ENCODE measurements around the gene HLF. TPM values are rescaled to one million over a fixed set of nuclear protein-coding genes. Genes with fewer than 3 reads are reported as not detected.

The HLF gene
- total and polyA plus RNA-seq, 2 donors (not counting 1 experiment from before 2014, with no cell fraction given): 0.10 TPM; not detected in 1

DNA sequence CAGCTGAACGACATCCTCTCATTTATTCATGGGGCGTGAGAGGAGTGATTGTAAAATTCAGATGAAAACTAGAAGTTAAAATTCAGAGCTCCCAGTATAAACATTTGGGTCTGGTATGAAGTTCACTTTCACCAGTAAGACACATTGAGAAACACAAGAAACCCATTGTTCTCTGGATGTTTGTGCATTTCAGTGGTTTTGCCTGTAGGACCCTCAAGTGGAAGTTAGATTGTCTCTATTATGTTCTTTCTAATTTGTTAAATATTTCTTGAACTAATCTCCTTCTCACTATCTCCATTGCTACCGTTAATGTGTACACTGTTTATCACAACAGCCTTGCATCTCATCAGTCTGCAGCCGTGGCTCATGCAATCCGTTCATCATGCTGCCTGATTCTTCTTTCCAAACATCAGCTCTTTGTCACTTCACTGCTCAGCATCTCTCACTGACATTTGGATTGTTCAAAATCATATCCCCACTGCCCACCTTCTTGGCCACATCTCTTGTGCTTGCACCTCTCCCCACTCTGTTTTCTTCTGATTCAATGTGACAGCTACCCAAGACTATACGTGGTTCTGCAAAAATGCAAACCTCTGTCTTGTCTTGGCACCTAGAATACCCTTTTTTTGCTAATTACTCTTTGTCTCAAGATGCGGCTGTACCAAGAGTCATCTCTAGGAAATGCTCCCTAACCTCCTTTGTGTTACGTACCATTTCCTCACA, 49.5 kb downstream of the HLF start:
- no peak overlapping the region for H3K4me3 ChIP-seq (ENCODE audit: control extremely low read depth in 1 of 5, extremely low read depth in 1 of 5, insufficient read depth in 1 of 5, low read depth in 2 of 5, low read length in 4 of 5)
- intact Hi-C loops (cut with micrococcal nuclease): no loop called here
- POLR2A ChIA-PET: no interaction called here
- H3K79me2 ChIP-seq (ENCODE audit: control insufficient read depth, insufficient read depth, low read length): no peaks in the 10 kb centered on the region
- DNase-seq (no peak), ATAC-seq (ENCODE audit: low read depth) (no peak)
- no peaks in the 10 kb centered on the region for H3K4me1 Mint-ChIP-seq
- WGBS (ENCODE audit: insufficient coverage): 81% methylated on average over 6 of the region's 8 CpGs
- H3K27ac ChIP-seq (ENCODE audit: low read length in 2 of 2): no peak overlapping the region
- no peaks in the 10 kb centered on the region for H3K36me3 ChIP-seq (replicated peaks in 1 of 2; ENCODE audit: control extremely low read depth in 1 of 2, control insufficient read depth in 1 of 2, extremely low read depth in 1 of 2, insufficient read depth in 2 of 2, low read length in 1 of 2)
- no peak overlapping the region for H3K9ac ChIP-seq (ENCODE audit: low read length)
- no peaks in the 10 kb centered on the region for H3K9me3 Mint-ChIP-seq (ENCODE audit: insufficient read depth)
- no peak overlapping the region for H2AFZ ChIP-seq (ENCODE audit: insufficient read depth, low read depth, low read length, poor library complexity, severe bottlenecking)
- no peaks in the 10 kb centered on the region for H3K9me3 ChIP-seq (ENCODE audit: control extremely low read depth in 1 of 3, control insufficient read depth in 2 of 3, insufficient read depth in 1 of 3, low read length in 2 of 3)
- H3K27ac Mint-ChIP-seq: no peak overlapping the region
- H4K20me1 ChIP-seq (ENCODE audit: control insufficient read depth, insufficient read depth, low read length, poor library complexity, severe bottlenecking): no peaks in the 10 kb centered on the region
- no peaks in the 10 kb centered on the region for H3K4me1 ChIP-seq (ENCODE audit: control insufficient read depth in 2 of 2, insufficient read depth in 2 of 2, low read length in 2 of 2)
- no peak overlapping the region for H3K4me2 ChIP-seq (replicated peaks; ENCODE audit: low read depth, low read length, poor library complexity, severe bottlenecking)
- TF ChIP-seq, protein P1, sequence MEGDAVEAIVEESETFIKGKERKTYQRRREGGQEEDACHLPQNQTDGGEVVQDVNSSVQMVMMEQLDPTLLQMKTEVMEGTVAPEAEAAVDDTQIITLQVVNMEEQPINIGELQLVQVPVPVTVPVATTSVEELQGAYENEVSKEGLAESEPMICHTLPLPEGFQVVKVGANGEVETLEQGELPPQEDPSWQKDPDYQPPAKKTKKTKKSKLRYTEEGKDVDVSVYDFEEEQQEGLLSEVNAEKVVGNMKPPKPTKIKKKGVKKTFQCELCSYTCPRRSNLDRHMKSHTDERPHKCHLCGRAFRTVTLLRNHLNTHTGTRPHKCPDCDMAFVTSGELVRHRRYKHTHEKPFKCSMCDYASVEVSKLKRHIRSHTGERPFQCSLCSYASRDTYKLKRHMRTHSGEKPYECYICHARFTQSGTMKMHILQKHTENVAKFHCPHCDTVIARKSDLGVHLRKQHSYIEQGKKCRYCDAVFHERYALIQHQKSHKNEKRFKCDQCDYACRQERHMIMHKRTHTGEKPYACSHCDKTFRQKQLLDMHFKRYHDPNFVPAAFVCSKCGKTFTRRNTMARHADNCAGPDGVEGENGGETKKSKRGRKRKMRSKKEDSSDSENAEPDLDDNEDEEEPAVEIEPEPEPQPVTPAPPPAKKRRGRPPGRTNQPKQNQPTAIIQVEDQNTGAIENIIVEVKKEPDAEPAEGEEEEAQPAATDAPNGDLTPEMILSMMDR (IDR thresholded peaks at IDR 0.05): no peak
- no peak for TF ChIP-seq EZH2 (IDR thresholded peaks at IDR 0.05; ENCODE audit: borderline replicate concordance, insufficient read depth, low read depth, low read length, poor library complexity, severe bottlenecking)
- H3K4me3 Mint-ChIP-seq: no peak overlapping the region
- peaks cover 30% of the 10 kb centered on the region for H3K27me3 Mint-ChIP-seq
- H3K27me3 ChIP-seq (replicated peaks in 1 of 4; ENCODE audit: control extremely low read depth in 1 of 4, control insufficient read depth in 3 of 4, insufficient read depth in 4 of 4, low read length in 3 of 4): no peaks in the 10 kb centered on the region
- CTCF ChIA-PET: interaction anchor here (1.4 kb wide), 1 partner anchor 43 kb away, joined by 3 read pairs; no protein-coding TSS in a partner anchor

DNA sequence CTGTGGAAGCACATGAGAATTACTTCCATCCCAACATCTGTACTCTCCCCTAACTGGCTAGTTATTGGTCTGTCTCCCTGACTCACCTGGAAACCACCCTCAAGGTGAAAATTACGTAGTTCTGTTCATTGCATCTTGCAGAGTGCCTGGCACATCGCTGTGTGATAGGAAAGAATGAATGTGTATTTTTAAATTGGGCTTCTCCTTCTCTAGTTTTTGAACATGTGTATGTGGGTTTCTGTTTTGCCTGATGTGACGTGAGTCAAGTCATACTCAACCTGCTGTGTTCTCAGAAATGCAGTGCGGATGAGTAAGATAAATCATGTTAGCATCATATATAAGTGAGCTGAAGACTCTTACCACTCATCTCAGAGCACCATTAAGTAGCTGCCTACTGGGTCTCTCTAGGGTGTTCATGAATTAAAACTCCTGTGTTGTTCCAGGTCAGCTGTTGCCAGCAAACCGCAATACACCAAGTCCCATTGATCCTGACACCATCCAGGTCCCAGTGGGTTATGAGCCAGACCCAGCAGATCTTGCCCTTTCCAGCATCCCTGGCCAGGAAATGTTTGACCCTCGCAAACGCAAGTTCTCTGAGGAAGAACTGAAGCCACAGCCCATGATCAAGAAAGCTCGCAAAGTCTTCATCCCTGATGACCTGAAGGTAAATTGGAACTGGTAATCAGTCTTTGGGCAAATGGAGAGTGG, 50.2 kb downstream of the HLF start:
- Mint-ChIP-seq H3K27me3 (peaks cover 28% of the 10 kb centered on the region), H3K4me3 (no peak overlapping the region), H3K9me3 (ENCODE audit: insufficient read depth) (no peaks in the 10 kb centered on the region), H3K27ac (no peak overlapping the region), H3K4me1 (no peaks in the 10 kb centered on the region)
- ChIA-PET CTCF (interaction anchor here (1.4 kb wide), 1 partner anchor 42 kb away, joined by 3 read pairs; no protein-coding TSS in a partner anchor), POLR2A (no interaction called here)
- H3K4me2 ChIP-seq (replicated peaks; ENCODE audit: low read depth, low read length, poor library complexity, severe bottlenecking): no peak overlapping the region
- no peak for DNase-seq
- no peak overlapping the region for H3K9ac ChIP-seq (ENCODE audit: low read length)
- 92% methylated on average over 5 of the region's 8 CpGs for WGBS (ENCODE audit: insufficient coverage)
- H3K79me2 ChIP-seq (ENCODE audit: control insufficient read depth, insufficient read depth, low read length): no peaks in the 10 kb centered on the region
- intact Hi-C loops (cut with micrococcal nuclease): no loop called here
- no peak overlapping the region for H3K27ac ChIP-seq (ENCODE audit: low read length in 2 of 2)
- no peaks in the 10 kb centered on the region for H4K20me1 ChIP-seq (ENCODE audit: control insufficient read depth, insufficient read depth, low read length, poor library complexity, severe bottlenecking)
- no peaks in the 10 kb centered on the region for H3K36me3 ChIP-seq (replicated peaks in 1 of 2; ENCODE audit: control extremely low read depth in 1 of 2, control insufficient read depth in 1 of 2, extremely low read depth in 1 of 2, insufficient read depth in 2 of 2, low read length in 1 of 2)
- no peaks in the 10 kb centered on the region for H3K9me3 ChIP-seq (ENCODE audit: control extremely low read depth in 1 of 3, control insufficient read depth in 2 of 3, insufficient read depth in 1 of 3, low read length in 2 of 3)
- no peak overlapping the region for H2AFZ ChIP-seq (ENCODE audit: insufficient read depth, low read depth, low read length, poor library complexity, severe bottlenecking)
- no peak overlapping the region for H3K4me3 ChIP-seq (ENCODE audit: control extremely low read depth in 1 of 5, extremely low read depth in 1 of 5, insufficient read depth in 1 of 5, low read depth in 2 of 5, low read length in 4 of 5)
- TF ChIP-seq, protein P1 (IDR thresholded peaks at IDR 0.05): no peak
- no peak for TF ChIP-seq EZH2 (IDR thresholded peaks at IDR 0.05; ENCODE audit: borderline replicate concordance, insufficient read depth, low read depth, low read length, poor library complexity, severe bottlenecking)
- no peak for ATAC-seq (ENCODE audit: low read depth)
- no peaks in the 10 kb centered on the region for H3K4me1 ChIP-seq (ENCODE audit: control insufficient read depth in 2 of 2, insufficient read depth in 2 of 2, low read length in 2 of 2)
- H3K27me3 ChIP-seq (replicated peaks in 1 of 4; ENCODE audit: control extremely low read depth in 1 of 4, control insufficient read depth in 3 of 4, insufficient read depth in 4 of 4, low read length in 3 of 4): no peaks in the 10 kb centered on the region
